ENCODE measurements around the gene SLC22A12.

- TF ChIP-seq CTCF (IDR thresholded peaks at IDR 0.05) (no peak), POLR2A (IDR thresholded peaks at IDR 0.05) (no peak)
Measured at GRCh38 chr11:64546176-64546575, 44.8 kb upstream of the SLC22A12 start.

Measured in Peyer's patch (tissue), 4 donors.